ENCODE measurements around the gene NCOR1. TPM values are rescaled to one million over a fixed set of nuclear protein-coding genes. Genes with fewer than 3 reads are reported as not detected.

The NCOR1 gene
- total RNA-seq, 1 experiment from 2014 or later, result 124 TPM

- TF ChIP-seq ZNF532 (CRISPR knock-in tag; IDR thresholded peaks at IDR 0.05; ENCODE audit: borderline replicate concordance), result no peak
- no peak for TF ChIP-seq SOX15 (CRISPR knock-in tag; IDR thresholded peaks at IDR 0.05)
- TF ChIP-seq ELF4 (CRISPR knock-in tag; IDR thresholded peaks at IDR 0.05; ENCODE audit: low read depth), result peak; percentile 88
- TF ChIP-seq FOXJ3 (CRISPR knock-in tag; IDR thresholded peaks at IDR 0.05; ENCODE audit: borderline replicate concordance), result no peak
- TF ChIP-seq GABPB1 (CRISPR knock-in tag; IDR thresholded peaks at IDR 0.05), result no peak; the same call in none of the 2 replicates
- TF ChIP-seq, protein P1, sequence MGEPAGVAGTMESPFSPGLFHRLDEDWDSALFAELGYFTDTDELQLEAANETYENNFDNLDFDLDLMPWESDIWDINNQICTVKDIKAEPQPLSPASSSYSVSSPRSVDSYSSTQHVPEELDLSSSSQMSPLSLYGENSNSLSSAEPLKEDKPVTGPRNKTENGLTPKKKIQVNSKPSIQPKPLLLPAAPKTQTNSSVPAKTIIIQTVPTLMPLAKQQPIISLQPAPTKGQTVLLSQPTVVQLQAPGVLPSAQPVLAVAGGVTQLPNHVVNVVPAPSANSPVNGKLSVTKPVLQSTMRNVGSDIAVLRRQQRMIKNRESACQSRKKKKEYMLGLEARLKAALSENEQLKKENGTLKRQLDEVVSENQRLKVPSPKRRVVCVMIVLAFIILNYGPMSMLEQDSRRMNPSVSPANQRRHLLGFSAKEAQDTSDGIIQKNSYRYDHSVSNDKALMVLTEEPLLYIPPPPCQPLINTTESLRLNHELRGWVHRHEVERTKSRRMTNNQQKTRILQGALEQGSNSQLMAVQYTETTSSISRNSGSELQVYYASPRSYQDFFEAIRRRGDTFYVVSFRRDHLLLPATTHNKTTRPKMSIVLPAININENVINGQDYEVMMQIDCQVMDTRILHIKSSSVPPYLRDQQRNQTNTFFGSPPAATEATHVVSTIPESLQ (CRISPR knock-in tag; IDR thresholded peaks at IDR 0.05), result no peak
- no peak for TF ChIP-seq PRRX2 (CRISPR knock-in tag; IDR thresholded peaks at IDR 0.05)
- TF ChIP-seq, protein P2, sequence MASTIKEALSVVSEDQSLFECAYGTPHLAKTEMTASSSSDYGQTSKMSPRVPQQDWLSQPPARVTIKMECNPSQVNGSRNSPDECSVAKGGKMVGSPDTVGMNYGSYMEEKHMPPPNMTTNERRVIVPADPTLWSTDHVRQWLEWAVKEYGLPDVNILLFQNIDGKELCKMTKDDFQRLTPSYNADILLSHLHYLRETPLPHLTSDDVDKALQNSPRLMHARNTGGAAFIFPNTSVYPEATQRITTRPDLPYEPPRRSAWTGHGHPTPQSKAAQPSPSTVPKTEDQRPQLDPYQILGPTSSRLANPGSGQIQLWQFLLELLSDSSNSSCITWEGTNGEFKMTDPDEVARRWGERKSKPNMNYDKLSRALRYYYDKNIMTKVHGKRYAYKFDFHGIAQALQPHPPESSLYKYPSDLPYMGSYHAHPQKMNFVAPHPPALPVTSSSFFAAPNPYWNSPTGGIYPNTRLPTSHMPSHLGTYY (CRISPR knock-in tag; IDR thresholded peaks at IDR 0.05), result no peak
- TF ChIP-seq, protein P3, sequence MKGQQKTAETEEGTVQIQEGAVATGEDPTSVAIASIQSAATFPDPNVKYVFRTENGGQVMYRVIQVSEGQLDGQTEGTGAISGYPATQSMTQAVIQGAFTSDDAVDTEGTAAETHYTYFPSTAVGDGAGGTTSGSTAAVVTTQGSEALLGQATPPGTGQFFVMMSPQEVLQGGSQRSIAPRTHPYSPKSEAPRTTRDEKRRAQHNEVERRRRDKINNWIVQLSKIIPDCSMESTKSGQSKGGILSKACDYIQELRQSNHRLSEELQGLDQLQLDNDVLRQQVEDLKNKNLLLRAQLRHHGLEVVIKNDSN (CRISPR knock-in tag; IDR thresholded peaks at IDR 0.05), result no peak; the same call in 1 of the 2 replicates
- peak; percentile 82 for TF ChIP-seq ZBTB43 (CRISPR knock-in tag; IDR thresholded peaks at IDR 0.05)
- peak; percentile 69 for TF ChIP-seq NFYB (CRISPR knock-in tag; conservative IDR thresholded peaks at IDR 0.05; ENCODE audit: low read depth)
- 0 out of 2 replicates have a peak, but pooled peaks have one; percentile 33 for TF ChIP-seq NFATC4 (CRISPR knock-in tag; IDR thresholded peaks at IDR 0.05)
- no peak; the same call in 1 of the 2 replicates for TF ChIP-seq TP53 (CRISPR knock-in tag; IDR thresholded peaks at IDR 0.05)
- TF ChIP-seq MXD4 (CRISPR knock-in tag; IDR thresholded peaks at IDR 0.05; ENCODE audit: borderline replicate concordance), result no peak
- TF ChIP-seq RORB (CRISPR knock-in tag; IDR thresholded peaks at IDR 0.05), result no peak
- no peak for TF ChIP-seq ZNF121 (CRISPR knock-in tag; IDR thresholded peaks at IDR 0.05)
Measured at GRCh38 chr17:15999141-15999973, 216.0 kb downstream of the NCOR1 start, which contains the start of the genes TTC19 and ZSWIM7 (continued).

Data from WTC11 (cell line).